Endothelial cell of umbilical vein (primary cell): Measurements from ENCODE around the gene SERGEF. TPM values are rescaled to one million over a fixed set of nuclear protein-coding genes. Genes with fewer than 3 reads are reported as not detected.

Experiments
- BruUV-seq: library from RNA; stranded (reverse); fragments of 400-500 nt; replicated peaks from 2 replicates; lab custom pipeline; 2021; lab: Mats Ljungman, UMichigan
- CTCF ChIA-PET: fragments of 300-600, 350-600 bp; sonication (Branson Sonifier 250); formaldehyde crosslinking; loops from one replicate; lab custom pipeline; 2021; ENCODE audit warnings: antibody characterized with exemption, inconsistent platforms; lab: Charles Lee
- POLR2A ChIA-PET: fragments of 300-600, 350-600 bp; sonication (Branson Sonifier 250); formaldehyde crosslinking; loops from one replicate; lab custom pipeline; 2021; ENCODE audit warnings: antibody characterized with exemption, inconsistent platforms; lab: Charles Lee
- DNase-seq: peaks from one replicate; pipeline ENCODE4 v3.0.0-alpha.2; 2011; ENCODE audit warnings: low read depth, low spot score
- FAIRE-seq: peaks from 2 replicates; lab custom pipeline; 2011; peaks lifted over from hg19 to GRCh38; lab: Jason Lieb, UNC
- H2AFZ ChIP-seq: 2 replicates; pipeline ENCODE4 v1.6.0; 2012; ENCODE audit warnings: low read depth, low read length, control low read depth, inconsistent platforms
- H3K27ac ChIP-seq: 2 replicates; pipeline ENCODE4 v1.5.1; 2011; ENCODE audit warnings: low read depth, mild to moderate bottlenecking, control low read depth, low read length, moderate library complexity; ENCODE audit not compliant: insufficient read depth
- H3K27me3 ChIP-seq, 2 experiments: 2 replicates each; pipeline versions ENCODE4 v1.6.0 to v1.6.1; 2011; ENCODE audit warnings: low read length in 2 of 2, mixed read lengths in 1 of 2; ENCODE audit not compliant: control insufficient read depth in 2 of 2, insufficient read depth in 2 of 2
- H3K36me3 ChIP-seq, 2 experiments: 2 replicates in 1 of 2; 3 replicates in 1 of 2; pipeline ENCODE4 v1.5.1; 2011; ENCODE audit warnings: low read length in 2 of 2, mild to moderate bottlenecking in 1 of 2, moderate library complexity in 1 of 2; ENCODE audit not compliant: control insufficient read depth in 2 of 2, insufficient read depth in 2 of 2; ENCODE audit errors: extremely low read depth in 1 of 2
- H3K4me1 ChIP-seq: 3 replicates; pipeline ENCODE4 v1.5.1; 2011; ENCODE audit warnings: mild to moderate bottlenecking, low read length; ENCODE audit not compliant: control insufficient read depth, insufficient read depth; ENCODE audit errors: extremely low read depth
- H3K4me2 ChIP-seq: 2 replicates; pipeline ENCODE4 v1.6.1; 2011; ENCODE audit warnings: low read length, control low read depth, mixed read lengths; ENCODE audit not compliant: insufficient read depth
- H3K4me3 ChIP-seq, 3 experiments: fragments of 200-600 bp in 1 of 3; sonication (generic), shearing (Covaris generic) in 1 of 3; replicated peaks in 1 of 3; 2 replicates each; pipeline ENCODE4 v1.5.1; 2011 to 2016; ENCODE audit warnings: control low read depth in 3 of 3, low read length in 3 of 3, mild to moderate bottlenecking in 2 of 3, inconsistent platforms in 1 of 3, low read depth in 1 of 3, moderate library complexity in 1 of 3; ENCODE audit not compliant: insufficient read depth in 1 of 3
- H3K79me2 ChIP-seq: 2 replicates; pipeline ENCODE4 v1.6.0; 2012; ENCODE audit warnings: low read length, inconsistent platforms; ENCODE audit not compliant: control insufficient read depth, insufficient read depth
- H3K9ac ChIP-seq: replicated peaks from 2 replicates; pipeline ENCODE3; 2011; ENCODE audit warnings: low read length, control low read depth; ENCODE audit not compliant: insufficient read depth; ENCODE audit errors: extremely low read depth
- H3K9me1 ChIP-seq: replicated peaks from 3 replicates; pipeline ENCODE4 v1.6.0; 2011; ENCODE audit warnings: mild to moderate bottlenecking, low read length; ENCODE audit not compliant: control insufficient read depth, insufficient read depth; ENCODE audit errors: extremely low read depth
- H3K9me3 ChIP-seq: replicated peaks from 2 replicates; pipeline ENCODE4 v1.5.1; 2012; ENCODE audit warnings: low read length, inconsistent platforms; ENCODE audit not compliant: control insufficient read depth, insufficient read depth
- H4K20me1 ChIP-seq: replicated peaks from 2 replicates; pipeline ENCODE3; 2011; ENCODE audit warnings: mild to moderate bottlenecking, low read length; ENCODE audit not compliant: control insufficient read depth, insufficient read depth; ENCODE audit errors: extremely low read depth
- EZH2 ChIP-seq: IDR thresholded peaks from 2 replicates; pipeline ENCODE4 v1.6.1; 2012; ENCODE audit warnings: borderline replicate concordance, low read depth, mild to moderate bottlenecking, moderate library complexity, low read length, inconsistent platforms; ENCODE audit not compliant: severe bottlenecking
- FOS ChIP-seq: IDR thresholded peaks from 2 replicates; pipeline ENCODE4 v1.6.1; 2011; ENCODE audit warnings: mild to moderate bottlenecking, low read length, moderate library complexity, borderline replicate concordance; ENCODE audit not compliant: insufficient read depth
- GATA2 ChIP-seq: IDR thresholded peaks from 2 replicates; pipeline ENCODE4 v1.7.0; 2011; ENCODE audit warnings: low read depth, mild to moderate bottlenecking, moderate library complexity, mixed read lengths, low read length; ENCODE audit not compliant: insufficient read length, insufficient read depth
- JUN ChIP-seq: IDR thresholded peaks from 2 replicates; pipeline ENCODE4 v1.6.1; 2011; ENCODE audit warnings: borderline replicate concordance, low read depth; ENCODE audit not compliant: insufficient read length, insufficient read depth
- MYC ChIP-seq: IDR thresholded peaks from one replicate; pipeline ENCODE4 v1.6.1; 2011; ENCODE audit warnings: mild to moderate bottlenecking, low read depth, low read length
- POLR2A ChIP-seq: IDR thresholded peaks from 2 replicates; pipeline ENCODE4 v1.6.1; 2012; ENCODE audit warnings: low read depth, mild to moderate bottlenecking, control low read depth, low read length
- POLR2AphosphoS5 ChIP-seq: IDR thresholded peaks from 2 replicates; pipeline ENCODE4 v1.6.1; 2012; ENCODE audit warnings: low read depth, mild to moderate bottlenecking, control low read depth, low read length, moderate library complexity; ENCODE audit not compliant: insufficient read depth
- dilution Hi-C: fragments of 300-500 bp; cut with MboI; formaldehyde crosslinking; loops from one replicate; pipeline ENCODE4 v1.15.0; 2019; ENCODE audit warnings: low sequenced_read_pairs; ENCODE audit not compliant: extremely low pct_ligation_motif_present
- intact Hi-C: fragments of 100-400 bp; cut with micrococcal nuclease; formaldehyde crosslinking; loops from one replicate; pipeline ENCODE4 v1.10.0; 2022
- polyA plus RNA-seq, 4 experiments: library from polyadenylated mRNA; depleted of rRNA in 3 of 4; stranded (reverse) in 3 of 4; unstranded in 1 of 4; fragments of >200 nt; gene quantifications; 2 replicates each; pipeline versions ENCODE4 v1.2.1 to v1.2.3, GENCODE V29; 2011 to 2012; ENCODE audit warnings: missing spikeins in 1 of 4
- total RNA-seq: library from RNA; stranded (reverse); gene quantifications from 2 replicates; pipeline ENCODE4 v1.2.3, GENCODE V29; 2021
- TF ChIP-seq, protein P1 (sequence below): IDR thresholded peaks from 2 replicates; pipeline ENCODE4 v1.6.1; 2011; ENCODE audit not compliant: insufficient read depth, insufficient read length
- TF ChIP-seq, protein P2 (sequence below), 2 donors: IDR thresholded peaks; 1 replicate in 1 of 2; 2 replicates in 1 of 2; pipeline ENCODE4 v1.5.1; 2011; ENCODE audit warnings: low read length in 2 of 2, mild to moderate bottlenecking in 2 of 2, moderate library complexity in 2 of 2, control low read depth in 1 of 2, inconsistent platforms in 1 of 2, low read depth in 1 of 2; ENCODE audit not compliant: insufficient read depth in 1 of 2; ENCODE audit errors: extremely low read depth in 1 of 2

Gene SERGEF
- total and polyA plus RNA-seq, 2 donors (not counting 3 experiments of a cell fraction or from before 2014, with no cell fraction given): 8.7 to 16.7 TPM

DNA sequence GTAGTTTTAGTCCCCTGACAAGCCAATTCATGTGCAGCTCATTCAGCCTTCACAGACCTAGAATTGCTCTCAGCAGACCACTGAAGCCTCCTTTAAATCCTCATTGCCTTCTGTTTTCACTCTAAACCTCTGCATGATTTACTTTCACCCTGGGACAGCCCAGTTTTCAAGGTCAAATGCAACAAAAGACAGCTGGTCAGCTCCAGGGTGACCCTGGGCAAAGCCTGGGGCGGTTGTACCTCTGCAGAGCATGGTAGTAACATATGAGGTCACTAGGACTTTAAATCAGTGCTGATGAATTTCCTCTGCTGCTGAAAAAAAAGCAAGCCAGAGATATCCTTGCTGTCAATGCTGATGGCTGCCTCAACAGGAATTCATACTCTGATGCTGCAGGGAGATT, 62.2 kb downstream of the SERGEF start:
- Histone ChIP-seq H3K27ac (no peak overlapping the region), H3K4me2 (no peak overlapping the region), H3K9me3 (no peaks in the 10 kb centered on the region), H3K4me3 (no peak overlapping the region), H3K36me3 (no peaks in the 10 kb centered on the region), H3K4me1 (no peaks in the 10 kb centered on the region), H3K9ac (no peak overlapping the region), H3K79me2 (no peaks in the 10 kb centered on the region), H3K9me1 (no peaks in the 10 kb centered on the region), H3K27me3 (no peaks in the 10 kb centered on the region), H4K20me1 (no peaks in the 10 kb centered on the region), H2AFZ (no peak overlapping the region)
- dilution Hi-C loops (no loop called here), intact Hi-C loops (no loop called here)
- TF ChIP-seq JUN: no peak
- FAIRE-seq (no peak), DNase-seq (no peak)
- ChIA-PET POLR2A (no interaction called here), CTCF (interaction anchor here (0.7 kb wide), 1 partner anchor 22 kb away, joined by 3 read pairs; no protein-coding TSS in a partner anchor)
- BruUV-seq: no TSS peak

DNA sequence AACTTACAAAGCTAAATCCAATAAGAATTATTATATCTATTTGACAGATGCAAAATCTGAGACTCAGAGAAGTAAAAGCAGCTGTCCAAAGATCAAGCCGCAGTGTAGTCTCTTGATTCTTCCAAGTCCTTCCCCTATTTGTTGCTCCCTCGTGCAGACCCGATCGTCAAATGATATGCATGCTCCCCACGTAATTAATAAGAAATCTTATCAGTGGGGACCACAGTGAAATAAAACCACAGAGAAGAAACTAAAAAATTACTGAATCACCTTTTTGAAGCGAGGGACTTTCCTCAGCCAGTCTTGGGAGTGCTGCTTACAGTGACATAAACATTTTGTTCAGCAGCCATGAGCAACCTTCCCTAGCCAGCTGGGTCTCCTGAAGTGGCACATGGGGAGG, 64.6 kb downstream of the SERGEF start:
- H3K27ac ChIP-seq: no peak overlapping the region
- no peak for FAIRE-seq
- H3K4me3 ChIP-seq: no peak overlapping the region
- no peak overlapping the region for H3K9ac ChIP-seq
- TF ChIP-seq POLR2AphosphoS5 (no peak), POLR2A (no peak), FOS (no peak), JUN (no peak), EZH2 (no peak), MYC (no peak), GATA2 (no peak)
- TF ChIP-seq, protein P1, sequence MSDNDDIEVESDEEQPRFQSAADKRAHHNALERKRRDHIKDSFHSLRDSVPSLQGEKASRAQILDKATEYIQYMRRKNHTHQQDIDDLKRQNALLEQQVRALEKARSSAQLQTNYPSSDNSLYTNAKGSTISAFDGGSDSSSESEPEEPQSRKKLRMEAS: no peak
- TF ChIP-seq, protein P2, sequence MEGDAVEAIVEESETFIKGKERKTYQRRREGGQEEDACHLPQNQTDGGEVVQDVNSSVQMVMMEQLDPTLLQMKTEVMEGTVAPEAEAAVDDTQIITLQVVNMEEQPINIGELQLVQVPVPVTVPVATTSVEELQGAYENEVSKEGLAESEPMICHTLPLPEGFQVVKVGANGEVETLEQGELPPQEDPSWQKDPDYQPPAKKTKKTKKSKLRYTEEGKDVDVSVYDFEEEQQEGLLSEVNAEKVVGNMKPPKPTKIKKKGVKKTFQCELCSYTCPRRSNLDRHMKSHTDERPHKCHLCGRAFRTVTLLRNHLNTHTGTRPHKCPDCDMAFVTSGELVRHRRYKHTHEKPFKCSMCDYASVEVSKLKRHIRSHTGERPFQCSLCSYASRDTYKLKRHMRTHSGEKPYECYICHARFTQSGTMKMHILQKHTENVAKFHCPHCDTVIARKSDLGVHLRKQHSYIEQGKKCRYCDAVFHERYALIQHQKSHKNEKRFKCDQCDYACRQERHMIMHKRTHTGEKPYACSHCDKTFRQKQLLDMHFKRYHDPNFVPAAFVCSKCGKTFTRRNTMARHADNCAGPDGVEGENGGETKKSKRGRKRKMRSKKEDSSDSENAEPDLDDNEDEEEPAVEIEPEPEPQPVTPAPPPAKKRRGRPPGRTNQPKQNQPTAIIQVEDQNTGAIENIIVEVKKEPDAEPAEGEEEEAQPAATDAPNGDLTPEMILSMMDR (IDR thresholded peaks at IDR 0.05; ENCODE audit: extremely low read depth in 1 of 2, insufficient read depth in 1 of 2, low read depth in 1 of 2, low read length in 2 of 2): no peak
- ChIA-PET POLR2A (no interaction called here), CTCF (interaction anchor here (1.1 kb wide), 1 partner anchor 10 kb away, joined by 3 read pairs; no protein-coding TSS in a partner anchor)
- H4K20me1 ChIP-seq: no peaks in the 10 kb centered on the region
- dilution Hi-C loops (no loop called here), intact Hi-C loops (no loop called here)
- H3K9me1 ChIP-seq: no peaks in the 10 kb centered on the region
- H2AFZ ChIP-seq: no peak overlapping the region
- H3K36me3 ChIP-seq: no peaks in the 10 kb centered on the region
- no peaks in the 10 kb centered on the region for H3K79me2 ChIP-seq
- no peaks in the 10 kb centered on the region for H3K27me3 ChIP-seq
- no peak overlapping the region for H3K4me2 ChIP-seq
- no peaks in the 10 kb centered on the region for H3K4me1 ChIP-seq
- H3K9me3 ChIP-seq: no peaks in the 10 kb centered on the region
- DNase-seq: no peak
- BruUV-seq: no TSS peak
